IMR-90 (cell line): ENCODE results near the gene IP6K3. TPM values are rescaled to one million over a fixed set of nuclear protein-coding genes. Genes with fewer than 3 reads are reported as not detected.

Experiments
- ATAC-seq: fragments of 200-7000 bp; cut with Tn5 transposase; 2 replicates; pipeline ENCODE4 v1.9.1; 2020; ENCODE audit warnings: low read depth, mild to moderate bottlenecking, moderate library complexity
- BruUV-seq: library from RNA; stranded (reverse); fragments of 400-500 nt; replicated peaks from 2 replicates; lab custom pipeline; 2021; lab: Mats Ljungman, UMichigan
- CTCF ChIA-PET: fragments of 300-600 bp; formaldehyde crosslinking; extraction: SDS; loops from one replicate; lab custom pipeline; 2021; ENCODE audit warnings: antibody characterized with exemption; lab: Yijun Ruan, JAX
- POLR2A ChIA-PET: fragments of 300-600 bp; sonication (Branson Sonifier 250); formaldehyde crosslinking; loops from one replicate; lab custom pipeline; 2022; ENCODE audit warnings: antibody characterized with exemption; ENCODE audit not compliant: unreplicated experiment; lab: Charles Lee
- DNase-seq: peaks from one replicate; pipeline ENCODE4 v3.0.0; 2013
- H2AFZ ChIP-seq: replicated peaks from 2 replicates; pipeline ENCODE3; 2013; ENCODE audit warnings: low read length, mild to moderate bottlenecking; ENCODE audit not compliant: poor library complexity
- H2AK5ac ChIP-seq: 2 replicates; pipeline ENCODE4 v1.6.1; 2013; ENCODE audit warnings: low read depth, low read length, inconsistent platforms
- H2AK9ac ChIP-seq: replicated peaks from 2 replicates; pipeline ENCODE3; 2013; ENCODE audit warnings: mild to moderate bottlenecking, low read depth, low read length, moderate library complexity; ENCODE audit not compliant: poor library complexity
- H2BK120ac ChIP-seq: 2 replicates; pipeline ENCODE4 v1.6.1; 2013; ENCODE audit warnings: low read depth, low read length, inconsistent platforms
- H2BK15ac ChIP-seq: 3 replicates; pipeline ENCODE4 v1.6.1; 2013; ENCODE audit warnings: low read depth, low read length, inconsistent platforms
- H2BK20ac ChIP-seq: 2 replicates; pipeline ENCODE4 v1.6.1; 2013; ENCODE audit warnings: low read depth, mild to moderate bottlenecking, inconsistent platforms, low read length, moderate library complexity
- H2BK5ac ChIP-seq: 2 replicates; pipeline ENCODE4 v1.6.1; 2013; ENCODE audit warnings: mild to moderate bottlenecking, low read depth, low read length, inconsistent platforms; ENCODE audit not compliant: poor library complexity, severe bottlenecking
- H3K14ac ChIP-seq: replicated peaks from 2 replicates; pipeline ENCODE4 v1.6.1; 2013; ENCODE audit warnings: low read depth, low read length, inconsistent platforms
- H3K18ac ChIP-seq: 2 replicates; pipeline ENCODE4 v1.6.1; 2013; ENCODE audit warnings: low read depth, low read length, control low read depth
- H3K23ac ChIP-seq: 2 replicates; pipeline ENCODE4 v1.6.1; 2013; ENCODE audit warnings: low read depth, low read length, inconsistent platforms
- H3K27ac ChIP-seq: 2 replicates; pipeline ENCODE4 v1.5.1; 2013; ENCODE audit warnings: mild to moderate bottlenecking, control low read depth, low read length; ENCODE audit not compliant: insufficient read depth
- H3K27me3 ChIP-seq: 2 replicates; pipeline ENCODE4 v1.6.1; 2013; ENCODE audit warnings: low read length; ENCODE audit not compliant: control insufficient read depth, insufficient read depth
- H3K36me3 ChIP-seq: 2 replicates; pipeline ENCODE4 v1.6.1; 2013; ENCODE audit warnings: low read length, mixed read lengths; ENCODE audit not compliant: control insufficient read depth, insufficient read depth
- H3K4ac ChIP-seq: 2 replicates; pipeline ENCODE4 v1.6.1; 2013; ENCODE audit warnings: low read depth, low read length, inconsistent platforms
- H3K4me1 ChIP-seq: 2 replicates; pipeline ENCODE4 v1.6.1; 2013; ENCODE audit warnings: low read length, mixed read lengths; ENCODE audit not compliant: control insufficient read depth, insufficient read depth
- H3K4me2 ChIP-seq: 2 replicates; pipeline ENCODE4 v1.6.1; 2013; ENCODE audit warnings: low read depth, mild to moderate bottlenecking, control low read depth, low read length, moderate library complexity
- H3K4me3 ChIP-seq: 2 replicates; pipeline ENCODE4 v1.5.1; 2013; ENCODE audit warnings: low read depth, mild to moderate bottlenecking, control low read depth, low read length, moderate library complexity; ENCODE audit not compliant: insufficient read depth
- H3K56ac ChIP-seq: 2 replicates; pipeline ENCODE4 v1.6.1; 2013; ENCODE audit warnings: low read length, inconsistent platforms; ENCODE audit not compliant: insufficient read depth; ENCODE audit errors: extremely low read depth
- H3K79me1 ChIP-seq, 2 experiments: 2 replicates each; pipeline ENCODE4 v1.6.1; 2013; ENCODE audit warnings: low read length in 2 of 2, inconsistent platforms in 1 of 2, low read depth in 1 of 2
- H3K9ac ChIP-seq: 2 replicates; pipeline ENCODE4 v1.6.1; 2013; ENCODE audit warnings: low read depth, low read length, control low read depth
- H3K9me1 ChIP-seq: 2 replicates; pipeline ENCODE4 v1.6.1; 2013; ENCODE audit warnings: low read length, inconsistent platforms; ENCODE audit not compliant: insufficient read depth
- H3K9me3 ChIP-seq: 2 replicates; pipeline ENCODE4 v1.6.1; 2013; ENCODE audit warnings: low read length; ENCODE audit not compliant: control insufficient read depth, insufficient read depth
- H4K20me1 ChIP-seq: 2 replicates; pipeline ENCODE4 v1.6.1; 2013; ENCODE audit warnings: low read length, inconsistent platforms; ENCODE audit not compliant: insufficient read depth
- H4K5ac ChIP-seq: 2 replicates; pipeline ENCODE4 v1.6.1; 2013; ENCODE audit warnings: mild to moderate bottlenecking, low read depth, low read length, control low read depth
- H4K8ac ChIP-seq, 2 experiments: 2 replicates each; pipeline ENCODE4 v1.6.1; 2013; ENCODE audit warnings: low read depth in 2 of 2, low read length in 2 of 2, control low read depth in 1 of 2, inconsistent platforms in 1 of 2
- H4K91ac ChIP-seq: 2 replicates; pipeline ENCODE4 v1.6.1; 2013; ENCODE audit warnings: low read depth, low read length, inconsistent platforms; ENCODE audit not compliant: insufficient read depth
- BHLHE40 ChIP-seq: fragments of 150-350 bp; IDR thresholded peaks from 2 replicates; pipeline ENCODE4 v1.6.1; 2016; ENCODE audit warnings: mild to moderate bottlenecking, low read depth, low read length
- FOS ChIP-seq: fragments of 150-350 bp; IDR thresholded peaks from 2 replicates; pipeline ENCODE4 v1.6.1; 2016; ENCODE audit warnings: low read depth, low read length
- MAFK ChIP-seq: IDR thresholded peaks from 2 replicates; pipeline ENCODE4 v1.6.1; 2012; ENCODE audit warnings: low read depth, low read length, improper control_type of control experiment
- MAZ ChIP-seq: IDR thresholded peaks from 2 replicates; pipeline ENCODE4 v1.6.1; 2012; ENCODE audit warnings: low read depth, mild to moderate bottlenecking, low read length, improper control_type of control experiment, moderate library complexity, borderline replicate concordance
- MXI1 ChIP-seq: IDR thresholded peaks from 2 replicates; pipeline ENCODE4 v1.6.1; 2012; ENCODE audit warnings: low read depth, mild to moderate bottlenecking, low read length, moderate library complexity, borderline replicate concordance
- NFE2L2 ChIP-seq: fragments of 150-350 bp; IDR thresholded peaks from 2 replicates; pipeline ENCODE4 v1.6.1; 2016; ENCODE audit warnings: low read depth, mild to moderate bottlenecking, low read length
- POLR2A ChIP-seq: IDR thresholded peaks from 2 replicates; pipeline ENCODE4 v1.6.1; 2012; ENCODE audit warnings: mild to moderate bottlenecking, low read depth, low read length
- RAD21 ChIP-seq: IDR thresholded peaks from 2 replicates; pipeline ENCODE4 v1.6.1; 2012; ENCODE audit warnings: low read length, improper control_type of control experiment
- RFX5 ChIP-seq: IDR thresholded peaks from 2 replicates; pipeline ENCODE4 v1.8.0; 2012; ENCODE audit warnings: low read depth, mild to moderate bottlenecking, low read length, moderate library complexity
- SMC3 ChIP-seq: fragments of 150-350 bp; IDR thresholded peaks from 2 replicates; pipeline ENCODE4 v1.6.1; 2016; ENCODE audit warnings: low read depth, mild to moderate bottlenecking, antibody characterized with exemption, low read length, moderate library complexity
- WGBS, 2 experiments: methylation state at CpG; one replicate each; pipeline versions ENCODE4 v1.1.5 to v1.1.7; 2013; ENCODE audit warnings: missing lambda C conversion rate in 2 of 2; ENCODE audit not compliant: insufficient read length in 1 of 2; ENCODE audit errors: extremely low coverage in 2 of 2; 5-methylcytosine and 5-hydroxymethylcytosine counted together
- dilution Hi-C: fragments of 300-500 bp; cut with HindIII; formaldehyde crosslinking; loops from one replicate; pipeline ENCODE4 v1.14.3; 2018; ENCODE audit warnings: low sequenced_read_pairs; ENCODE audit not compliant: unreplicated experiment
- in situ Hi-C: fragments of 300-500 bp; cut with MboI; formaldehyde crosslinking; loops from 3 replicates; pipeline ENCODE4 v1.14.3; 2019; ENCODE audit warnings: low sequenced_read_pairs, inconsistent platforms, mixed read lengths
- intact Hi-C: fragments of 100-400 bp; cut with micrococcal nuclease; formaldehyde crosslinking; loops from 2 replicates; pipeline ENCODE4 v1.10.0; 2022
- polyA plus RNA-seq, 3 experiments: library from polyadenylated mRNA; depleted of rRNA; stranded (reverse); fragments of >200 nt; gene quantifications; 2 replicates each; pipeline ENCODE4 v1.2.3, GENCODE V29; 2012; ENCODE audit warnings: low replicate concordance in 1 of 3
- total RNA-seq: library from RNA; depleted of rRNA; stranded (reverse); fragments of >200 nt; gene quantifications from 2 replicates; pipeline ENCODE4 v1.2.3, GENCODE V29; 2012
- TF ChIP-seq, protein P1 (sequence below): fragments of 150-350 bp; IDR thresholded peaks from 2 replicates; pipeline ENCODE4 v1.6.1; 2017; ENCODE audit warnings: mild to moderate bottlenecking, antibody characterized with exemption, low read length, low read depth
- TF ChIP-seq, protein P2 (sequence below): fragments of 150-350 bp; IDR thresholded peaks from 2 replicates; pipeline ENCODE4 v1.6.1; 2016; ENCODE audit warnings: low read depth, mild to moderate bottlenecking, low read length, moderate library complexity, borderline replicate concordance

The IP6K3 gene
- total and polyA plus RNA-seq, 2 of the 4 experiments (the other 2 are of a cell fraction) = 0.18 to 0.51 TPM

DNA sequence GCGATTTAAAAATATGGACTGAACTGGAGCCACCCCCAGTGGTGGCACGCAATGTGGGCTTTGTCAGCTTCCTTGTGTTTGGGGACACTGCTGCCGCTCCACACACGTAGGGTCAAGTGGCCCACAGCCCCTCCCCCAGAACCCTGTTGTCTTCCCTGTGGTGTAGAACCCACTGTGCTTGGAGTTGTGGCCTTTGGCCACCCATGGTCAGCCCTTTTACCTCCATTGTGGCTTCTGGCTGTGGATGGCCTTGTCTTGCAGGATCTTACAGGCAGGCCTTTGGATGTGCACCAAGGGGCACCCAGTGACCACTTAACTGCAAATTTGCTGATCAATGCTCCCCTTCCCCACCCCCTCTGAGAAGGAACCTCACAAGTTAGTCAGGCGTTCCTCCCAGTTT lies 44.2 kb upstream of the IP6K3 start:
- Histone ChIP-seq H3K4me3 (no peak overlapping the region), H2BK5ac (no peak overlapping the region), H3K27me3 (peaks cover 8% of the 10 kb centered on the region), H2AK5ac (no peak overlapping the region), H3K27ac (no peak overlapping the region), H2BK15ac (no peak overlapping the region), H4K5ac (no peak overlapping the region), H3K9me3 (no peaks in the 10 kb centered on the region), H2BK120ac (no peak overlapping the region), H3K14ac (no peak overlapping the region), H2BK20ac (no peak overlapping the region), H4K91ac (no peak overlapping the region), H3K23ac (no peak overlapping the region), H3K9me1 (peaks cover 8% of the 10 kb centered on the region; the same call in 1 of the 2 replicates), H4K20me1 (peaks cover 17% of the 10 kb centered on the region), H3K4me2 (no peak overlapping the region), H4K8ac (no peak overlapping the region), H3K79me1 (peaks cover 15 to 32% of the 10 kb centered on the region in 2 experiments; a peak in 3 of 4 replicates), H3K4me1 (peaks cover 11% of the 10 kb centered on the region), H2AK9ac (no peak overlapping the region), H2AFZ (no peak overlapping the region), H3K36me3 (peaks cover 3% of the 10 kb centered on the region), H3K9ac (no peak overlapping the region), H3K4ac (no peak overlapping the region), H3K56ac (no peak overlapping the region), H3K18ac (no peak overlapping the region)
- dilution Hi-C loops (no loop called here), in situ Hi-C loops (no loop called here), intact Hi-C loops (no loop called here)
- ChIA-PET CTCF (no interaction called here), POLR2A (no interaction called here)
- no CpG with 5 or more reads among the region's 5 CpGs for WGBS, 2 experiments
- no TSS peak for BruUV-seq
- TF ChIP-seq, protein P1, sequence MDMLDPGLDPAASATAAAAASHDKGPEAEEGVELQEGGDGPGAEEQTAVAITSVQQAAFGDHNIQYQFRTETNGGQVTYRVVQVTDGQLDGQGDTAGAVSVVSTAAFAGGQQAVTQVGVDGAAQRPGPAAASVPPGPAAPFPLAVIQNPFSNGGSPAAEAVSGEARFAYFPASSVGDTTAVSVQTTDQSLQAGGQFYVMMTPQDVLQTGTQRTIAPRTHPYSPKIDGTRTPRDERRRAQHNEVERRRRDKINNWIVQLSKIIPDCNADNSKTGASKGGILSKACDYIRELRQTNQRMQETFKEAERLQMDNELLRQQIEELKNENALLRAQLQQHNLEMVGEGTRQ = no peak
- TF ChIP-seq RAD21 (no peak), MAFK (no peak), MXI1 (no peak), FOS (no peak), RFX5 (no peak), MAZ (no peak), NFE2L2 (no peak), SMC3 (no peak), BHLHE40 (no peak), POLR2A (no peak)
- TF ChIP-seq, protein P2, sequence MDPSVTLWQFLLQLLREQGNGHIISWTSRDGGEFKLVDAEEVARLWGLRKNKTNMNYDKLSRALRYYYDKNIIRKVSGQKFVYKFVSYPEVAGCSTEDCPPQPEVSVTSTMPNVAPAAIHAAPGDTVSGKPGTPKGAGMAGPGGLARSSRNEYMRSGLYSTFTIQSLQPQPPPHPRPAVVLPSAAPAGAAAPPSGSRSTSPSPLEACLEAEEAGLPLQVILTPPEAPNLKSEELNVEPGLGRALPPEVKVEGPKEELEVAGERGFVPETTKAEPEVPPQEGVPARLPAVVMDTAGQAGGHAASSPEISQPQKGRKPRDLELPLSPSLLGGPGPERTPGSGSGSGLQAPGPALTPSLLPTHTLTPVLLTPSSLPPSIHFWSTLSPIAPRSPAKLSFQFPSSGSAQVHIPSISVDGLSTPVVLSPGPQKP = no peak
- DNase-seq (no peak), ATAC-seq (no peak)
